ENCODE results near the gene UBC.
"Not testable (repeated sequence)": the region's sequence is repeated elsewhere in the genome, so short reads cannot be mapped to it uniquely, and the experiment has no call there.

DNA sequence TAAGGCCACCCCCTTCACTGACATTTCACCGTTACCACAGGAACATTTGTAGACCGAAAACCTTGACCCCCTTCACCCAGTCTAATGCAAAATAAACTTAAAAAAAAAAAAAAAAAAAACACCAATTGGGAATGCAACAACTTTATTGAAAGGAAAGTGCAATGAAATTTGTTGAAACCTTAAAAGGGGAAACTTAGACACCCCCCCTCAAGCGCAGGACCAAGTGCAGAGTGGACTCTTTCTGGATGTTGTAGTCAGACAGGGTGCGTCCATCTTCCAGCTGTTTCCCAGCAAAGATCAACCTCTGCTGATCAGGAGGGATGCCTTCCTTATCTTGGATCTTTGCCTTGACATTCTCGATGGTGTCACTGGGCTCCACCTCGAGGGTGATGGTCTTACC, 2.9 kb downstream of the UBC start:
- TF ChIP-seq, protein P1, sequence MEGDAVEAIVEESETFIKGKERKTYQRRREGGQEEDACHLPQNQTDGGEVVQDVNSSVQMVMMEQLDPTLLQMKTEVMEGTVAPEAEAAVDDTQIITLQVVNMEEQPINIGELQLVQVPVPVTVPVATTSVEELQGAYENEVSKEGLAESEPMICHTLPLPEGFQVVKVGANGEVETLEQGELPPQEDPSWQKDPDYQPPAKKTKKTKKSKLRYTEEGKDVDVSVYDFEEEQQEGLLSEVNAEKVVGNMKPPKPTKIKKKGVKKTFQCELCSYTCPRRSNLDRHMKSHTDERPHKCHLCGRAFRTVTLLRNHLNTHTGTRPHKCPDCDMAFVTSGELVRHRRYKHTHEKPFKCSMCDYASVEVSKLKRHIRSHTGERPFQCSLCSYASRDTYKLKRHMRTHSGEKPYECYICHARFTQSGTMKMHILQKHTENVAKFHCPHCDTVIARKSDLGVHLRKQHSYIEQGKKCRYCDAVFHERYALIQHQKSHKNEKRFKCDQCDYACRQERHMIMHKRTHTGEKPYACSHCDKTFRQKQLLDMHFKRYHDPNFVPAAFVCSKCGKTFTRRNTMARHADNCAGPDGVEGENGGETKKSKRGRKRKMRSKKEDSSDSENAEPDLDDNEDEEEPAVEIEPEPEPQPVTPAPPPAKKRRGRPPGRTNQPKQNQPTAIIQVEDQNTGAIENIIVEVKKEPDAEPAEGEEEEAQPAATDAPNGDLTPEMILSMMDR (IDR thresholded peaks at IDR 0.05; ENCODE audit: low read depth, low read length, poor library complexity, severe bottlenecking): not testable (repeated sequence)
- TF ChIP-seq EZH2phosphoT487 (IDR thresholded peaks at IDR 0.05; ENCODE audit: borderline replicate concordance, low read length): not testable (repeated sequence)
